Measurements from ENCODE around the gene NKX2-4.
"Not testable (repeated sequence)": the region's sequence is repeated elsewhere in the genome, so short reads cannot be mapped to it uniquely, and the experiment has no call there.

The NKX2-4 gene

GRCh38 chr20:21393816-21394519 lies 3.4 kb downstream of the NKX2-4 start:
- FAIRE-seq, result no peak

GRCh38 chr20:21393166-21393565 lies 4.2 kb downstream of the NKX2-4 start:
- no peak for FAIRE-seq

GRCh38 chr20:21391972-21392352 lies 5.4 kb downstream of the NKX2-4 start:
- FAIRE-seq, result no peak

- FAIRE-seq, result no peak
Measured at GRCh38 chr20:21391185-21391971, 5.9 kb downstream of the NKX2-4 start.

GRCh38 chr20:21390768-21391167 lies 6.6 kb downstream of the NKX2-4 start:
- no peak for FAIRE-seq

- no peak for FAIRE-seq
Measured at GRCh38 chr20:21389368-21389767, 8.0 kb downstream of the NKX2-4 start.

GRCh38 chr20:21388566-21388965 lies 8.8 kb downstream of the NKX2-4 start:
- no peak for FAIRE-seq

GRCh38 chr20:21387528-21387927 lies 9.8 kb downstream of the NKX2-4 start:
- no peak for FAIRE-seq

GRCh38 chr20:21386111-21386510 lies 11.2 kb downstream of the NKX2-4 start:
- FAIRE-seq, result no peak

- FAIRE-seq, result no peak
Measured at GRCh38 chr20:21384308-21384892, 12.9 kb downstream of the NKX2-4 start.

GRCh38 chr20:21381619-21382018 lies 15.7 kb downstream of the NKX2-4 start:
- no peak for FAIRE-seq

- FAIRE-seq, result no peak
Measured at GRCh38 chr20:21380711-21381110, 16.6 kb downstream of the NKX2-4 start.

- no peak for FAIRE-seq
Measured at GRCh38 chr20:21378259-21378658, 19.1 kb downstream of the NKX2-4 start.

GRCh38 chr20:21377701-21378100 lies 19.6 kb downstream of the NKX2-4 start:
- FAIRE-seq, result no peak

GRCh38 chr20:21376626-21377025 lies 20.7 kb downstream of the NKX2-4 start:
- FAIRE-seq, result no peak

GRCh38 chr20:21373436-21373835 lies 23.9 kb downstream of the NKX2-4 start:
- FAIRE-seq, result no peak

- no peak for FAIRE-seq
Measured at GRCh38 chr20:21372016-21372415, 25.3 kb downstream of the NKX2-4 start.

GRCh38 chr20:21371193-21371592 lies 26.1 kb downstream of the NKX2-4 start:
- FAIRE-seq, result no peak

- no peak for FAIRE-seq
Measured at GRCh38 chr20:21368791-21369190, 28.5 kb downstream of the NKX2-4 start.

GRCh38 chr20:21366273-21366672 lies 31.1 kb downstream of the NKX2-4 start:
- not testable (repeated sequence) for FAIRE-seq

- FAIRE-seq, result peak; percentile 96
Measured at GRCh38 chr20:21365771-21366170, 31.6 kb downstream of the NKX2-4 start.

- FAIRE-seq, result no peak
Measured at GRCh38 chr20:21364413-21364812, 32.9 kb downstream of the NKX2-4 start.

GRCh38 chr20:21361266-21361665 lies 36.1 kb downstream of the NKX2-4 start:
- no peak for FAIRE-seq

- no peak for FAIRE-seq
Measured at GRCh38 chr20:21360705-21361104, 36.6 kb downstream of the NKX2-4 start.

All from endometrium (tissue), 2 donors.